ENCODE measurements around the gene PDE9A.

PDE9A gene

DNA sequence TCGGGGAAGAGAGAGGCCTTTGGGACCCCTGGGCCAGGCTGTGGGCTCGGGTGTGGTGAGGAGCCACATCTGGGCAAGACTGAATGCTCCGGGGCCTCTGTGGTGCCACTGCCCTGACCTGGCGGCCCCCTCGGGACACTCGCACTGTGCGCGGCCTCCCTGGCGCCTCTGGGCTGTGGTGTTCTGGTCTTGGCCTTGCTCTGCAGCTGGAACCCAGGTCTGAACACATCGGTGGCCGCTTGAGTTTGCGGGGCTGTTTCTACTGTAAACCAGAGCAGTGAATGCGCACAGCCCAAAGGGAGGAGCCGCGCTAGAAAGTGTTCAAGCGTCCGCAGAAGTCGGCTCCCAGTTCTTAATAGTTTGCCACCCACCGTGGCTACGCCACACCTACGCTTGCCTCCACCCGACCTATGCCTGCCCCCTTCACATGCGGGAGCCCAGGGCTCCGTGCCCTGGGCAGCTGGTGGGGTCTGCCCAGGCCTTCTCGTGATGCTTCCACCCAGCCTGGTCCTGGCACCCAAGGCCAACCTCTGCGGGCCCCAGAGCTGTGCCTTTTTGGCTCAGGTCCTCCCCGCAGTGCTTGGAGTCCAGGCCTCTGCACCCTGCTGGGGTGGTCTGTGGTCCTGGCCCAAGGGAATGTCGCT lies 4.4 kb downstream of the PDE9A start:
- DNase-seq (ENCODE audit: low spot score), result no peak

DNA sequence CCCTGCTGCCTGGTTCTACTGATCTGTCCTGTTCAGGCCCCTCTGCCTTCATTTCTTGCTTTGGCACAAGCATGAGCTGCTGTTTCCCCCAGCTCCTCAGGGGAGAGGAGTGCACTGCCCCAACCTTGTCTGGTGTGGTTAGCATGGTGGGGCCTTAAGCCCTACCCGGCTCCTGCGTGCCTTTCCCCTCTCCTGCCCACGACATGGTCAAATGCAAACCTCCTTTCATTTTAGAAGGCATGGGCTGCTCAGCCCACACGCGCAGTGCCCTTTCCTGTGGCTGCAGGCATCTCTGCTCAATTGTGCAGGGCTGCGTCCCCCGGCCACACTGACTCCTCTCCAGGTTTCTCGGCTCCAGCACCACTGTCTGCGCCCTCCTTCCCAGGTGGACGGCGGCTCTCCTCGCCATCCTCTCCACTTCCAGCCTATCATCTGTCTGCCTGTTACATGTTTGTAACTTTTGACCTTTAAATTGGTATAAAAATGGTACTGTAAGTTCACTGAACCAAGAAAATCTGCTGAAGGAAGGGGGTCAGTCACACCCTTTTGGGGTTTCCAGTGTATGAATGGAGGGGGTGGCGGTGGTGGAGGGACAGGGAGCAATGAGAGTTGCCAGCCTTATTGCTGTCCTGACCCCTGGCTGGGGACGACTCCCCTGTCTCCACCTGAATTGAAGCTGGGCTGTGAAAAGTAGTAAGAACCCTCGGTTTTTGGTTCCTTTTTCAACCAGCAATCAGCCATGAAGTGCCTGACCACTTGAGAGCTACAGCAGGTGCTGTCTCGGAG lies 5.1 kb downstream of the PDE9A start:
- no peak for DNase-seq (ENCODE audit: low spot score)

- DNase-seq (ENCODE audit: low spot score), result no peak
These were observed 6.1 kb downstream of the PDE9A start for GRCh38 chr21:42659416-42660117.

DNA sequence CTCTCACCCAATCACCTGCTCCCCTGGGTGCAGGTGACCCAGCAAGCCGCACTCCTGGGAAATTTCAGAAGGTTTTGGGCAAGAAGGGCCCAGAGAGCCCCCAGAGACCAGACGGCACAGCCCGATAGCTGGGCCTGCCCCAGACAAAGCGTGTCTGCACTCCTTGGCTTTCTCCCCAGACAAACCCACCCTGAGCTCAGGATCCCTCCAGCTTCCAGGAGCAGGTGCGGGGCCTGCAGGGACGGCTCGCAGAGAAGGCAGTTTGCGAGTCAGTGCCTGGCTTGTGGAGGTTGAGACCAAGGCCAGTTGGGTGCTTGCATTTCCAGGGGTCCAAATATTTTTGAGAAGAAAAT lies 6.7 kb downstream of the PDE9A start:
- DNase-seq (ENCODE audit: low spot score), result no peak

DNA sequence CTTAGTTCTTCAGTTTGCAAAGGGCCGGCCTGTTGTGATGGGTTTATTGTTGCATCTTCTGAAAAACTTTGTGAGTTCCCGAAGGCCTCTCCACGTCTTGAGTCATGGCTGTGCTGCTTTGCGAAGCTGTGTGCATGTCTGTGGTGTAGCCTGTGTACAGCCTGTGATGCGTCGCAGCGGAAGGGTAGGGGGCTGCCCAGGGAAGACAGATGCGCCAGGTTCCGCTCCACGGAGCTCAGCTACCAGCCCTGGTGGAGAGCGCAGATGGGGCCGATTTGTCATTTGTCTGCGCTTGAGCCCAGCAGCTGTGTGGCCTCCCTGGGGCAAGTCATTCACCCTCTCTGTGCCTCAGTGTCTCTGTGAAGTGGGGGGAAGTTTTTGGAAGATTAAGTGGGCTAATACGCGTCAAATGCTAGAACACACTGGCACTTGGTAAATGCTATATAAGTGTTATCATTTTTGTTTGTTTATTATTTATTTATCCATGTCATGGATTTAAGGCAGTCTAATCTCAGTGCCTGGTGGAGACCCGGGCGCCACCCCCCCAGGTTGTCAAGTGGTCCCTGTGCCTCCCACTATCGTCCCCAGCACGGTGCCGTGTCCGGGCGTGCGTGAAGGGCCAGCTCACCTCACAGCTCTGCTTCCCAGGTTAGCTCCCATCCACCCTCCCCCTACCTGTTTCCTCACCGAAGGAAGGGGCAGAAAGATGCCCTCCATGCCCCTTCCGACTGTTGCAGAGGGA lies 8.4 kb downstream of the PDE9A start:
- no peak for DNase-seq (ENCODE audit: low spot score)

DNA sequence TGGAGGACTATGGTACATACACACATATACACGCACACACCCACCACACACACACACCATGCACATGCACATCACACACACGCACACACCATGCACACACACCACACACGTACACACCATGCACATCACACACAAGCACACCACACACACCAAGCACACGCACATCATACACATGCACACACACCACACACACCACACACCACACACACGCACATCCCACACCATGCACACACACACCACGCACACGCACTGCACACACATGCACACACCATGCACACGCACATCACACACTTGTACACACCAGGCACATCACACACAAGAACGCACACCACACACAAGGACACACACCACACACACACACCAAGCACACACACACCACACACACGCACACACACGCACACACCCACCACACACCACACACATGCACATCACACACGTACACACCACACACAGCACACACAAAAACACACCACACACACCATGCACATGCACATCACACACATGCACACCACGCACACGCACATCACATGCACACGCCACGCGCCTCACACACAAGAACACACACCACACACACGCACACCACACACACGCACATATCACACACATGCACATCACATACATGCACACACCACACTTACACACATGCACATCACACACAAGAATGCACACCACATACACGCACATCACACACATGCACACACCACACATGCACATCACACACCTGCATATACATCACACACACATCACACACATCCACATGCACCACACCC lies 9.2 kb downstream of the PDE9A start:
- no peak for DNase-seq (ENCODE audit: low spot score)

DNA sequence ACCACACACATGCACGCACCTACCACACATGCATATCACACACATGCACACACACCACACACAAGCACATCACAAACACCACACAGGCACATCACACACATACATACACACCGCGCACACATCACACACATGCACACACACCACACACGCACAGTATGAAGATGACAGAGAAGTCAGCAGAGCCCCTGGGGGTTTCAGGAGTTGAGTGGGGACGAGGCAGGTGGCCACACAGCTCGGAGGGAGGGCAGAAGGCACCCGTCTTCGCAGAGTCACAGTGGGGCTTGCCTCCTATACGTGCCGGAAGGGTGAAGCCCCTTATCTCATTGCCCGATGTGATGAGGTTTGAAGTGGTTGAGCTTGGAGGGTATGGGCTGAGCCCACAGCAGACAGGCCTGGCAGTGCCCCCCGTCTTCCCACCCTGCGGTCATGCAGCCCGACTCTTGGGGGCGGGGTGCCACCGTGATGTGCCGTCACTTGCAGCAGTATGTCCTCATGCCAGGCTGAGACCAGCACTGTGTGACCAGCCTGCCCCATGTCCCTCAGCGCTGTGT lies 9.9 kb downstream of the PDE9A start:
- DNase-seq (ENCODE audit: low spot score), result no peak

DNA sequence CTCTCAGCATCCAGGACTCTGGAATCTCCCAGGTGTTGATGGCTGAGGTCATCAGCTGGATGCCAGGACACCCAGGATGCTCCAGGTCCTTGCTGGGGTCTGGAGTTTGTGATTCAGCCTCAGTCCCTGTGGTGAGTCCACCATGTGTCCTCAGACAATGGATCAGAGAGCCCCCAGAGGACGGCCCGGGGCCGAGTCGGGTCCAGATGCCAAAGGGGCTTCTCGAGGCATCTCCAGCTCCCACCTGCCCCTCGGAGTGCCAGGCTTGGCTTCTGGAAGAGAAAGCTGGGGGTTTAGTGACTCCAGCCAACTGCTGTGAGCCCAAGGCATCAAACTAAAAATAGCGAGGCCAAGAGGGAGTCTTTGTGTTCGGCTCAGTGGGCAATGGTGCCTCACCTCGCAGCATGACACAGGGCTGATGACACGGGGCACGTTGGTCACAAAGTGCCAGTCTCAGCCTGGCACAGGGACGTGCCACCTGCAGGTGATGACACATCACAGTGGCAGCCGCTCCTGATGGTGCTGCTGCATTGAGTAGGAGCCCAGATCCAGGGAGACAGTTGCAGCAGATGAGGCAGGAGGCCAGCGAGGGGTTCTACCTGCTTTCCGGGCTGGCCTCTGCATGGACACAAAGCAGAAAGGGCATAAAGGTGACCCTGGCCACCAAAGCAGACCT lies 10.6 kb downstream of the PDE9A start:
- no peak for DNase-seq (ENCODE audit: low spot score)

GRCh38 chr21:42664614-42665013 lies 11.2 kb downstream of the PDE9A start:
- no peak for DNase-seq (ENCODE audit: low spot score)

- no peak for DNase-seq (ENCODE audit: low spot score)
These were observed 11.6 kb downstream of the PDE9A start for GRCh38 chr21:42665026-42665425.

DNA sequence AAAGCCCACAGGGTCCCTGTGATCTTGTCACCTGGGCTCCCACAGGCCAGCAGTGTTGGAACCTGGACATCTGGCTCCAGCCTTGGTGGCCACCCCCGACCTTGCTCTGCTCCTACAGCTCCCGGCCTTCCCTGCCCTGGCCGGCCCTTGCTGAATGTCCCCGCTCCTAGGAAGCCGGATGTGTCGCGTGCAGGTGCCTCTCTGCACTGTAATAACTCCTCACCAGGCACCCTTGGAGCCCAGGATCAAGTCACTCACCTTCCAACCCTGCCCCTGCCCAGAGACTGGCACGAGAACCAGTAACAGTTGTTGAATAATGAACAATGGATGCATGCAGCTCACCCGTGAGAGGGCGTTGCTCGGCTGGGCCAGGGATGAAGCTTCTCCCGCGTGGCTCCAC lies 12.1 kb downstream of the PDE9A start:
- no peak for DNase-seq (ENCODE audit: low spot score)

- DNase-seq (ENCODE audit: low spot score), result no peak
These were observed 12.8 kb downstream of the PDE9A start for GRCh38 chr21:42666023-42666747.

GRCh38 chr21:42666925-42667324 lies 13.5 kb downstream of the PDE9A start:
- no peak for DNase-seq (ENCODE audit: low spot score)

DNA sequence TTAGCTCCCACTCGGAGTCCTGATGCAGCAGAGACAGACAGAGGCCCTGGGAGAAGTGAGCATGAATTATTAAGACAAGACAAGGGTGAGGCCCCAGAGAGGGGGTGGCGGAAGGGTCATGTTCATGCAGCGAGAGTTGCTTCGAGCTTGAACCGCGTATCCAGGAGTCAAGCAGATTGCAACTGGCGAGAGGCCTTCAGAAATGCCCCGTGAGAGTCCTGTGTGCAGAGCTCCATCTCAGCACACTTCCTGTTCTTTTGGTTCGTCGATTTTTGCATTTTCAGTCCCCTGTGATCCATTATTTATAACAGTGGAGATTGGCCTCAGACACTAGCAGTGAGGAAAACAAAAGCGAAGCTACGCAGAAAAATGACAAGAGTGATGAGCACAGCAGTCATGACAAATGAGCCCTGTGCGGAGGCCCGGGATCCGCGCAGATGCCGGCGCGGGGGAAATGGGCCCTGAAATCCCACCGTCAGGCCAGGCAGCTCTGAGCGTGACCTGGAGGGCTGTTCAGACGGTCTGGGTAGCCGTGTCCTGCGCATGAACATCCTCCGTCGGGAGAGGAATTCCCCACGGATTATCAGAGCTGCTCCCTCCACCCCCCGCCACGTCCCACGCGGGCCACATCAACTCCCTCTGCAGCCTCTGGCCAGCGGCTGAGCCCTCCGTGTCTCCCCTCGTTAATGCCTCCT lies 15.0 kb downstream of the PDE9A start:
- no peak for DNase-seq (ENCODE audit: low spot score)

DNA sequence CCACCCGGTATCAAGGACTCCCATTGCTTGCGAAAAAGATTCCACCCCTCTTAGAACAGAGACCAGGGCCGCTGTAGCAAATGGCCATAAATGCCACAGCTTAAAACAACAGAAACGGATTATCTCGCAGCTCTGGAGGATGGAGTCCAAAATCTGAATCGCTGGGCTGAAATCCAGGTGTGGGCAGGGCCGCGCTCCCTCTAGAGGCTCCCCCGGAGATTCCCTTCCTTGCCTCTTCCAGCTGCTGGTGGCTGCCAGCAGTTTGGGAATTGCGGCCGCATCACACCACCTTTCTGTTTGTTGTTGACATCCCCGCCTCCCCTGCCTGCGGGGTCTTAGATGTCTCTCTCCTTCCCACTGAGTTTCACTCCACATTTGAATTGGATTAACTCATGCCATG lies 15.6 kb downstream of the PDE9A start:
- DNase-seq (ENCODE audit: low spot score), result no peak

GRCh38 chr21:42670058-42670880 lies 16.8 kb downstream of the PDE9A start:
- DNase-seq (ENCODE audit: low spot score), result no peak

DNA sequence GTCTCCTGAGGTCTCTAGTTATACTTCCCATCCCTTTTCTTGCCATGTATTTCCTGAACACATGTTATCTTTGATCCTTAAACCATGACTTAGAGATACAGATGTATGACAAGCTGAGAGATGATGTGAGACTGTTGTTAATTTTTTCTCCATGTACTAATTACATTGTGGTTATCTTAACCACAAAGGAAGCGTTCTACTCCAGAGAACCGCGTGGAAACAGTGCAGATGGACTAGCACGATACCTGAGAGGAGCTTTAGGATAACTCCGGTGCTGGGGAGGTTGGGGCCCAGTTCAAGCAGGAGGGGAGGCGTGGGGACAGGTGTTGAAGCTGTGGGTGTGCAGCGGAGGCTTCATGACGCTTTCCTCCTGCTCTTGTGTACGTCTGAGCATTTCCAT lies 17.5 kb downstream of the PDE9A start:
- DNase-seq (ENCODE audit: low spot score), result no peak

DNA sequence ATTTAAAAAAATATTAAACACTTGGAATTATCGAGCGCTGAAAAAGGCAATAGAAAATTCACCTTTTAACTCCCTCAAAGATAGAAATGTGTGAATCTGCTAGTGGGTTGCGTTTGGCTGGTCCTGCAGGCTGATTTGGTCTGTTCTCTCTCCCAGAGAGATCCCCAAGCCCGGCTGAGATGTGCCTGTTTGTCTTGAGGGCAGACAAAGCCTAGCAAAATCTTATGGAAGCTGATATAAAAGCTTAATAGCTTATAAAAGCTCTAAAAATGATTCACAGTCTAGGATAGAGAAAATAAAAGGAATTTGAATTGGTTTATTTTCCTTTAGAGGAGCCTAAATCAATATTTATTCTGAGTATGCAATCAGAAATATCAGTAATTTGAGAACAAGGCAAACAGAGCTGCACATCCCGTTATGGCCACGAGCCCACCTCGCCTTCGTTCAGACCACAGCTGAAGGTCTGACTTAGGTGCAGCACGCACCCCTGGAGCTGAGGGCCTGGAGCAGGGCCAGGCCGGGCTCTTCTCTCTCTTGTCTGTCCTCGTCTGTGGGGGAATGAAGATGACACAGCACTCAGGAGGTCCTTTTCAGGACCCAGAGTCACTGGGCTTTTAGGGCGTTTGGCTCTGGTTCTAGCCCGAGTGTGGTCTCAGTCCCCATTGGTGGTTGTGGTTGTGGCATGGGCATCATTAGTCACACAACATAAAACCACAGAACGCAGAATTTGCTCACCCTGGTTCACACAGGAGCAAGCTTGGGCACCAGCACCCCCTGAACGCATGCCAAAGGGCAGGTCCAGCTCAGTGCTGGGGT lies 18.6 kb downstream of the PDE9A start:
- no peak for DNase-seq (ENCODE audit: low spot score)

Data from kidney capillary endothelial cell (primary cell).